Measurements from ENCODE around the gene GATAD2B. TPM values are rescaled to one million over a fixed set of nuclear protein-coding genes. Genes with fewer than 3 reads are reported as not detected.
"Not testable (repeated sequence)": the region's sequence is repeated elsewhere in the genome, so short reads cannot be mapped to it uniquely, and the experiment has no call there.

Gene GATAD2B
- total RNA-seq, 4 donors from 2014 or later = 20.1 to 28.8 (median 21.5) TPM

DNA sequence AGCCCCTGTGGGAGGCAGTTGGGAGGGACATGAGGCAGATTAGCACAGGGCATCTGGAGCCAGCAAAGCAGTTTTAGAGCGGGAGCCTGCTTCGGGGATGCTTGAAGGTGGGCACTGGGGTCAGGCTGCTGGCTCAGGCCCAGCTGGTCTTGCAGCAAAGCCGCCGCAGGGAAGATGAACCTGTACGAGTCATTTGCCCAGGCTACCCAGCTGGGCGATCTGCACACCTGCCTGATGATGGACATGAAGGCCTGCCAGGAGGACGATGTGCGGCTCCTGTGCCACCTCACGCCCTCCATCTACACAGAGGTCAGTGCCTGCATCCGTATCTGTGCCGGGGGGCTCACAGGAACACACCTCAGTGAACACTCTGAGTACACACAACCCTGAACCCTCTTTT lies 155.3 kb downstream of the GATAD2B start:
- peaks cover 45 to 58% of the 10 kb centered on the region in 2 donors for H3K36me3 ChIP-seq
- no peaks in the 10 kb centered on the region for H3K9me3 ChIP-seq
- no peak overlapping the region for H3K27ac ChIP-seq
- TF ChIP-seq, protein P1, sequence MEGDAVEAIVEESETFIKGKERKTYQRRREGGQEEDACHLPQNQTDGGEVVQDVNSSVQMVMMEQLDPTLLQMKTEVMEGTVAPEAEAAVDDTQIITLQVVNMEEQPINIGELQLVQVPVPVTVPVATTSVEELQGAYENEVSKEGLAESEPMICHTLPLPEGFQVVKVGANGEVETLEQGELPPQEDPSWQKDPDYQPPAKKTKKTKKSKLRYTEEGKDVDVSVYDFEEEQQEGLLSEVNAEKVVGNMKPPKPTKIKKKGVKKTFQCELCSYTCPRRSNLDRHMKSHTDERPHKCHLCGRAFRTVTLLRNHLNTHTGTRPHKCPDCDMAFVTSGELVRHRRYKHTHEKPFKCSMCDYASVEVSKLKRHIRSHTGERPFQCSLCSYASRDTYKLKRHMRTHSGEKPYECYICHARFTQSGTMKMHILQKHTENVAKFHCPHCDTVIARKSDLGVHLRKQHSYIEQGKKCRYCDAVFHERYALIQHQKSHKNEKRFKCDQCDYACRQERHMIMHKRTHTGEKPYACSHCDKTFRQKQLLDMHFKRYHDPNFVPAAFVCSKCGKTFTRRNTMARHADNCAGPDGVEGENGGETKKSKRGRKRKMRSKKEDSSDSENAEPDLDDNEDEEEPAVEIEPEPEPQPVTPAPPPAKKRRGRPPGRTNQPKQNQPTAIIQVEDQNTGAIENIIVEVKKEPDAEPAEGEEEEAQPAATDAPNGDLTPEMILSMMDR (IDR thresholded peaks at IDR 0.05) = no peak
- WGBS, 2 donors = 93 to 97% methylated on average over 9 to 11 of the region's 11 CpGs
- intact Hi-C loops (cut with DNase I) = no loop called here
- peaks cover 0 to 15% of the 10 kb centered on the region in 2 donors for H3K4me1 ChIP-seq
- H3K4me3 ChIP-seq (replicated peaks in 1 of 3) = no peak overlapping the region
- no peak for DNase-seq
- no peaks in the 10 kb centered on the region for H3K27me3 ChIP-seq

DNA sequence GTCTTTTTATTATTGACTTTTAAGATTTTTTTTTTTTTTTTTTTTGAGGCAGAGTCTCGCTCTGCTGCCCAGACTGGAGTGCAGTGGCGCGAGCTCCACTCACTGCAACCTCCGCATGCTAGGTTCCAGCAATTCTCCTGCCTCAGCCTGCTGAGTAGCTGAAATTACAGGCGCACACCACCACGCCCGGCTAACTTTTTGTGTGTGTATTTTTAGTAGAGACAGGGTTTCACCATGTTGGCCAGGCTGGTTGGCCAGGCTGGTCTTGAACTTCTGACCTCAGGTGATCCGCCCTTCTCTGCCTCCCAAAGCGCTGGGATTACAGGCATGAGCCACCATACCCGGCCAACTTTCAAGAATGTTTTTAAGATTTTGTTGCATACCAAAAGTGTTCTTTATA lies 156.1 kb downstream of the GATAD2B start:
- H3K27me3 ChIP-seq; H3K4me3 ChIP-seq (replicated peaks in 1 of 3); intact Hi-C loops (cut with DNase I); H3K9me3 ChIP-seq; H3K27ac ChIP-seq; DNase-seq: not testable (repeated sequence)
- WGBS, 2 donors = 94 to 95% methylated on average over 10 of the region's 10 CpGs
- peaks cover 0 to 14% of the 10 kb centered on the region in 2 donors for H3K4me1 ChIP-seq
- H3K36me3 ChIP-seq = peaks cover 45 to 60% of the 10 kb centered on the region in 2 donors

DNA sequence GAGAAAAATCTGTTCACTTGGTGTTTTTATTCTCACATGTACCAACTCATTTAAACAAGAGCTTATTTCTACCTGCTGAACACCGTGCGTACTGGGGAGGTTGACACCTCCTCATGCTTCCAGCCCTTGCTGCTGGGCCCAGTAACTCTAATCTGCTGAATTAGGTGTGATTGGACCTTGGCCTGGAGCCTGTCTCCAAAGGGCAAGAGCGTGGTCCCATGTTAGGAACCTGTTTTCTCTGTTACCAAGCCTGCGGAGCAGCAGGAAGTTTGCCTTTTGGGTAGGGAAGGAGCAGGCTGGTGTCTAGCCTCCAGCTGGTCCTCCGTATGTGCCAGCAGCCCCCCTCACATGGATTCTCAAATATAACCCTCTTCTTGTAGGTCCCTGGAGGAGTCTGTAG lies 158.5 kb downstream of the GATAD2B start:
- 87 to 90% methylated on average over 5 of the region's 5 CpGs for WGBS, 2 donors
- DNase-seq = no peak
- intact Hi-C loops (cut with DNase I) = no loop called here
- peaks cover 55 to 63% of the 10 kb centered on the region in 2 donors for H3K36me3 ChIP-seq
- H3K9me3 ChIP-seq = no peaks in the 10 kb centered on the region
- no peak overlapping the region for H3K4me3 ChIP-seq (replicated peaks in 1 of 3)
- H3K27me3 ChIP-seq = no peaks in the 10 kb centered on the region
- TF ChIP-seq POLR2A (IDR thresholded peaks at IDR 0.05) = no peak
- TF ChIP-seq, protein P1 (IDR thresholded peaks at IDR 0.05) = no peak
- no peak overlapping the region for H3K27ac ChIP-seq
- H3K4me1 ChIP-seq = no peaks in the 10 kb centered on the region

DNA sequence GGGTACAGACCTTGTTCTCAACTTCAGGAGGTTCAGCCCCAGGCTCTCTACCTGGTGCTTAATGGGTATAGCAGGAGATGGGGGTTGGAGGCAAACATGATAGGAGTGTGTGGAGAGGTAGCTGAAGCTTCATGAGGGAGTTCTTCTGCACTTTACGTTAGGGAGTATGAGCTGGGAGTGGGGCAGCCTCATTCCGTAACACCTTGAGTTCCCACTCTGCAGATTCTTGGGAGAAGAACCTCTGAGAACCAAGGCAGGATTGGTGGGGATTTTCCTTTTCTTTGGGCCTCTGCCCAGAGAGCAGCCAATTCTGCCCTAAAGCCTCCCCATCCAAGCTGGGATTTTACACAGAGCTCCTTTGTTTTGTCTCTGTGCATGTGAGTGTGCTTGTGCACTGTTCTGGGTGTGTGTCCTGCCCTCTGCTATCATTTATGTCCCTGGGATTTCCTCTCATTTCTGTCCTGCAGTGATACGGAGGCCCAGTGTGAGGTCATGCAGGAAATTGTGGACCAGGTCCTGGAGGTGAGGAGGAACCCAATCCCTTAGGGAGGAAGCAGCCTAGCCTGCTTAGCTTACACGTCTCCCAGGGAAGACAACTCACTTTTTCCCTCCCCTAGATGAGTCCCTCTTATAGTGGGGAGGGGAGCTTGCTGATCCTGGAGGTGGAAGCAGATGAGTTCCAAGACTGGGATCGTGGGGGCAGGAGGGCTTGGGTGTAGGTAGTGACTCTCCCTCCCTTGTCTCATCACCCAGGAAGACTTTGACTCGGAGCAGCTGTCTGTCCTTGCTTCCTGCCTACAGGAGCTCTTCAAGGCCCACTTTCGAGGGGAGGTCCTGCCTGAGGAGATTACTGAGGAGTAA lies 159.2 kb downstream of the GATAD2B start:
- H3K9me3 ChIP-seq = no peaks in the 10 kb centered on the region
- WGBS, 2 donors = 81 to 83% methylated on average over 7 of the region's 7 CpGs
- peak overlapping the region in 2 of 3 donors; percentile 3 to 34 for H3K27ac ChIP-seq
- TF ChIP-seq, protein P1 (IDR thresholded peaks at IDR 0.05) = no peak
- TF ChIP-seq POLR2A (IDR thresholded peaks at IDR 0.05) = no peak
- H3K4me1 ChIP-seq = no peaks in the 10 kb centered on the region
- no peak for DNase-seq
- intact Hi-C loops (cut with DNase I) = no loop called here
- no peaks in the 10 kb centered on the region for H3K27me3 ChIP-seq
- H3K36me3 ChIP-seq = peaks cover 57 to 65% of the 10 kb centered on the region in 2 donors
- H3K4me3 ChIP-seq (replicated peaks in 1 of 3) = no peak overlapping the region

DNA sequence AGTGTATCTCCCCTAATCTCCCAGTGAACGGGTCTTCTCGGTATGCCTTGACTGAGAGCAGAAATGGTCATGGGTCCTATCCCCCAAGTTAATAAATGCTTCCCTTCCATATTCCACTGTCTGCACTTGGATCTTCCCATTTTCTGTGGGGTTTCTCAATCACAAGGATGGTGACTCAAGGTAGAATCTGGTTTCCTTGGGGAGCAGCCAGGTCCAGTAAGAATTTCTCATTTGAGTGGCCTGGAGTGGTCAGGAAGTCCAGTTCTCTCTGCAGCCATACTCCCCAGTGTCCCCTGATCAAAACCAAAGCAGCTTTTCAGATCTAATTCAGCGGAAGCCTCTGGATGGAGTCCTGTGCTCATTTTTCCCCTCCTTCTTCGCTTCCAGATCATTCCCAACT lies 162.3 kb downstream of the GATAD2B start:
- no peak overlapping the region for H3K4me3 ChIP-seq (replicated peaks in 1 of 3)
- peaks cover 69% of the 10 kb centered on the region in 2 donors for H3K36me3 ChIP-seq
- WGBS, 2 donors = 95 to 96% methylated on average over 4 of the region's 4 CpGs
- no peaks in the 10 kb centered on the region for H3K9me3 ChIP-seq
- no peaks in the 10 kb centered on the region for H3K27me3 ChIP-seq
- TF ChIP-seq, protein P1 (IDR thresholded peaks at IDR 0.05) = no peak
- no peak for TF ChIP-seq POLR2A (IDR thresholded peaks at IDR 0.05)
- H3K27ac ChIP-seq = no peak overlapping the region
- intact Hi-C loops (cut with DNase I) = no loop called here
- DNase-seq = no peak
- H3K4me1 ChIP-seq = no peaks in the 10 kb centered on the region

Small RNAs within 50 kb of the gene (microRNA-seq; reads per million reads assigned to microRNA genes)
- gene MIR6737 = not detected

Small RNAs within 50 kb of the gene (small RNA-seq; reads per million reads assigned to genes)
- gene AL831737.1 = not detected
- not detected for gene MIR6737
- gene RF00019 = not detected

Other genes starting within 250 kb of the GATAD2B start
- gene NPR1, start 244.3 kb downstream of the GATAD2B start, total RNA-seq = 10 to 100 TPM; 20.9 to 35.1 (median 30.0) TPM
- gene INTS3, start 194.9 kb downstream of the GATAD2B start, total RNA-seq = 10 to 100 TPM; 50.0 to 60.9 (median 56.3) TPM
- gene SLC27A3, start 147.6 kb downstream of the GATAD2B start, total RNA-seq = 10 to 100 TPM; 14.4 to 32.5 (median 23.2) TPM
- 10 to 100 TPM; 28.9 to 63.7 (median 44.8) TPM for gene DENND4B, start 23.7 kb upstream of the GATAD2B start, total RNA-seq
- 10 to 100 TPM; 11.4 to 22.5 (median 18.1) TPM for gene CRTC2, start 35.6 kb upstream of the GATAD2B start, total RNA-seq
- 100 to 1,000 TPM in 2 of 4 donors, 10 to 100 TPM in 2; 90.4 to 109 (median 99.5) TPM for gene SLC39A1, start 40.6 kb upstream of the GATAD2B start, total RNA-seq
- gene CREB3L4, start 44.9 kb upstream of the GATAD2B start, total RNA-seq = 10 to 100 TPM in 3 of 4 donors, 1 to 10 TPM in 1; 6.6 to 23.1 (median 17.0) TPM
- 100 to 1,000 TPM; 173 to 393 (median 247) TPM for gene JTB, start 54.7 kb upstream of the GATAD2B start, total RNA-seq
- 10 to 100 TPM; 30.6 to 48.2 (median 38.1) TPM for gene RAB13, start 63.4 kb upstream of the GATAD2B start, total RNA-seq
- 1,000 to 10,000 TPM; 2,032 to 3,294 (median 2,297) TPM for gene RPS27, start 67.8 kb upstream of the GATAD2B start, total RNA-seq
- under 1 TPM in 3 of 4 donors, not detected in 1; 0.13 to 0.38 (median 0.22) TPM for gene NUP210L, start 232.1 kb upstream of the GATAD2B start, total RNA-seq

Data from thyroid gland (tissue), 4 donors.